OCI-LY7 (cell line): Measurements from ENCODE around the gene SERPINA4.

ENCODE experiments used
- EZH2phosphoT487 ChIP-seq: fragments of 200-600 bp; sonication (generic); IDR thresholded peaks from 2 replicates; pipeline ENCODE4 v1.6.1; 2018; ENCODE audit warnings: low read depth, borderline replicate concordance, mild to moderate bottlenecking, mixed run types, antibody characterized with exemption, low read length, moderate library complexity, mixed read lengths
- TF ChIP-seq, protein P1 (sequence below): fragments of 200-600 bp; sonication (generic); conservative IDR thresholded peaks from 2 replicates; pipeline ENCODE4 v1.5.1; 2014; ENCODE audit warnings: mild to moderate bottlenecking, antibody characterized with exemption, low read length, moderate library complexity, mixed read lengths

DNA sequence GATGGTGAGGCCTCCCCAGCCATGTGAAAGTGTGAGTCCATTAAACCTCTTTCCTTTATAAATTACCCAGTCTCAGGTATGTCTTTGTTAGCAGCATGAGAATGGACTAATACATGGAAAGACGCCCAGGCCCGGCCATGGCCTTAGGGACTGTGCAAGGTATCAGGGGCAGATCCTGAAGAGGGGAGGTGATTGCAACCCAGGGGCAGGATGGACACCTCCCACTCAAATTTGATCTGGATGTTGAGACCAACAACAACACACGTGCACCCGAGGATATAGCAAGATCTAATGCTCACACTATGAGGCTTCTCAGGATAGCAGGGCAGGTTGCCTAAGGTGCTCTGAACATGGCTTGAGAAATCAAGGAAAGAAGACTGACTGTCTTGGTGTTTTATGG, 13.5 kb upstream of the SERPINA4 start:
- TF ChIP-seq, protein P1, sequence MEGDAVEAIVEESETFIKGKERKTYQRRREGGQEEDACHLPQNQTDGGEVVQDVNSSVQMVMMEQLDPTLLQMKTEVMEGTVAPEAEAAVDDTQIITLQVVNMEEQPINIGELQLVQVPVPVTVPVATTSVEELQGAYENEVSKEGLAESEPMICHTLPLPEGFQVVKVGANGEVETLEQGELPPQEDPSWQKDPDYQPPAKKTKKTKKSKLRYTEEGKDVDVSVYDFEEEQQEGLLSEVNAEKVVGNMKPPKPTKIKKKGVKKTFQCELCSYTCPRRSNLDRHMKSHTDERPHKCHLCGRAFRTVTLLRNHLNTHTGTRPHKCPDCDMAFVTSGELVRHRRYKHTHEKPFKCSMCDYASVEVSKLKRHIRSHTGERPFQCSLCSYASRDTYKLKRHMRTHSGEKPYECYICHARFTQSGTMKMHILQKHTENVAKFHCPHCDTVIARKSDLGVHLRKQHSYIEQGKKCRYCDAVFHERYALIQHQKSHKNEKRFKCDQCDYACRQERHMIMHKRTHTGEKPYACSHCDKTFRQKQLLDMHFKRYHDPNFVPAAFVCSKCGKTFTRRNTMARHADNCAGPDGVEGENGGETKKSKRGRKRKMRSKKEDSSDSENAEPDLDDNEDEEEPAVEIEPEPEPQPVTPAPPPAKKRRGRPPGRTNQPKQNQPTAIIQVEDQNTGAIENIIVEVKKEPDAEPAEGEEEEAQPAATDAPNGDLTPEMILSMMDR = no peak
- TF ChIP-seq EZH2phosphoT487 = no peak
